ENCODE data around the gene KRT74.

The KRT74 gene

DNA sequence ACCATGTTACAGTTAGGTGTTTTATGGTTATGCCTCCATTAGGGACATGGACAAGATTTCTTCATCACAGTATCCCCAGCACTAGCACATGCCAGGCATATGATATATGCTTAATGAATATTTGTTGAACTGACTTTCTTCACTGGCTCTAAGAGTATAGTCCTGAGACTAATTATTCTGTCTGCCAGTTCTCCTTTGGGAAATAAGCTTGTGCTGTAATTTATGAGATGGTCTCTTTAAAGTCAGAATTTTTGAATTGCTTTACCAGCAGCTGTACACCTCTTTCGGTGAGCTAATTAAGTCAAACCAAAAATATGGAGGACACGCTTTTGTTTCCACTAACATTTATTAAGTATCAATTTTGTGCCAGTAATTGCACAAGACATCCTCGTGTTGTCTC, 32.5 kb upstream of the KRT74 start:
- H2AFZ ChIP-seq (ENCODE audit: low read length) = no peak overlapping the region
- no peaks in the 10 kb centered on the region for H3K9me2 ChIP-seq (ENCODE audit: low read depth, low read length)
- no peaks in the 10 kb centered on the region for H3K36me3 ChIP-seq (ENCODE audit: insufficient read depth, low read length)
- no peak overlapping the region for H3K9ac ChIP-seq (ENCODE audit: low read length)
- H3K27me3 ChIP-seq (ENCODE audit: insufficient read depth, low read length) = peaks cover 8% of the 10 kb centered on the region; the same call in 1 of the 2 replicates
- H3K4me3 ChIP-seq (ENCODE audit: low read depth, low read length, poor library complexity, severe bottlenecking) = no peak overlapping the region
- no peaks in the 10 kb centered on the region for H3K4me1 ChIP-seq (ENCODE audit: insufficient read depth, low read length, severe bottlenecking)
- no peak overlapping the region for H3K4me2 ChIP-seq (ENCODE audit: low read length)
- H3F3A ChIP-seq (ENCODE audit: insufficient read depth, low read length) = no peaks in the 10 kb centered on the region
- no peaks in the 10 kb centered on the region for H3K9me3 ChIP-seq (ENCODE audit: low read length)
- H4K20me1 ChIP-seq (ENCODE audit: insufficient read depth, low read length) = no peaks in the 10 kb centered on the region
- H3K27ac ChIP-seq (ENCODE audit: low read depth, low read length, poor library complexity, severe bottlenecking) = no peak overlapping the region
- TF ChIP-seq, protein P1, sequence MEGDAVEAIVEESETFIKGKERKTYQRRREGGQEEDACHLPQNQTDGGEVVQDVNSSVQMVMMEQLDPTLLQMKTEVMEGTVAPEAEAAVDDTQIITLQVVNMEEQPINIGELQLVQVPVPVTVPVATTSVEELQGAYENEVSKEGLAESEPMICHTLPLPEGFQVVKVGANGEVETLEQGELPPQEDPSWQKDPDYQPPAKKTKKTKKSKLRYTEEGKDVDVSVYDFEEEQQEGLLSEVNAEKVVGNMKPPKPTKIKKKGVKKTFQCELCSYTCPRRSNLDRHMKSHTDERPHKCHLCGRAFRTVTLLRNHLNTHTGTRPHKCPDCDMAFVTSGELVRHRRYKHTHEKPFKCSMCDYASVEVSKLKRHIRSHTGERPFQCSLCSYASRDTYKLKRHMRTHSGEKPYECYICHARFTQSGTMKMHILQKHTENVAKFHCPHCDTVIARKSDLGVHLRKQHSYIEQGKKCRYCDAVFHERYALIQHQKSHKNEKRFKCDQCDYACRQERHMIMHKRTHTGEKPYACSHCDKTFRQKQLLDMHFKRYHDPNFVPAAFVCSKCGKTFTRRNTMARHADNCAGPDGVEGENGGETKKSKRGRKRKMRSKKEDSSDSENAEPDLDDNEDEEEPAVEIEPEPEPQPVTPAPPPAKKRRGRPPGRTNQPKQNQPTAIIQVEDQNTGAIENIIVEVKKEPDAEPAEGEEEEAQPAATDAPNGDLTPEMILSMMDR (IDR thresholded peaks at IDR 0.05; ENCODE audit: low read length) = no peak
- no peak for TF ChIP-seq EZH2 (IDR thresholded peaks at IDR 0.05; ENCODE audit: borderline replicate concordance, low read length)
- no peaks in the 10 kb centered on the region for H3K79me2 ChIP-seq (ENCODE audit: insufficient read depth, low read length)

DNA sequence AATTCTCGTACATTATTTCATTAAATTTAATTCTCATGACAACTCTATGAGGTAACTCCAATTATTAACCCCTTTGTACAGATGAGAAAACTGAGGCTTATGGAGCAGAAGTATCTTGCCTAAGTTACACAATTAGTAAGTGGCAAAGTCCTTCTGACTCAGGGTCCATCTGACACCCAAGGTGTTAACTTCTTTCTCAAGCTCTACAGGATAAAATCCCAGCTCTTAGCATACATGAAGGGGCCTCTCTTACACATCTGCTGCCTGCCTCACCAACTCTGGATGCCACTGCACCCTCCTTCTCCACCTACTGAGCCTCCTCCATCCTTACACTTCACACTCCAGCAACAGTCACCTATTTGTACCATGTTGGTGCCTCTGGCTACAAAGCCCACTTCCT, 31.9 kb upstream of the KRT74 start:
- no peaks in the 10 kb centered on the region for H3K36me3 ChIP-seq (ENCODE audit: insufficient read depth, low read length)
- H3K4me2 ChIP-seq (ENCODE audit: low read length) = no peak overlapping the region
- H3K9me2 ChIP-seq (ENCODE audit: low read depth, low read length) = no peaks in the 10 kb centered on the region
- no peak overlapping the region for H3K27ac ChIP-seq (ENCODE audit: low read depth, low read length, poor library complexity, severe bottlenecking)
- H3F3A ChIP-seq (ENCODE audit: insufficient read depth, low read length) = no peaks in the 10 kb centered on the region
- H4K20me1 ChIP-seq (ENCODE audit: insufficient read depth, low read length) = no peaks in the 10 kb centered on the region
- no peaks in the 10 kb centered on the region for H3K4me1 ChIP-seq (ENCODE audit: insufficient read depth, low read length, severe bottlenecking)
- H3K9ac ChIP-seq (ENCODE audit: low read length) = no peak overlapping the region
- no peaks in the 10 kb centered on the region for H3K9me3 ChIP-seq (ENCODE audit: low read length)
- TF ChIP-seq, protein P1 (IDR thresholded peaks at IDR 0.05; ENCODE audit: low read length) = no peak
- TF ChIP-seq EZH2 (IDR thresholded peaks at IDR 0.05; ENCODE audit: borderline replicate concordance, low read length) = no peak
- H3K27me3 ChIP-seq (ENCODE audit: insufficient read depth, low read length) = peaks cover 8% of the 10 kb centered on the region; the same call in 1 of the 2 replicates
- no peak overlapping the region for H3K4me3 ChIP-seq (ENCODE audit: low read depth, low read length, poor library complexity, severe bottlenecking)
- no peak overlapping the region for H2AFZ ChIP-seq (ENCODE audit: low read length)
- H3K79me2 ChIP-seq (ENCODE audit: insufficient read depth, low read length) = no peaks in the 10 kb centered on the region

DNA sequence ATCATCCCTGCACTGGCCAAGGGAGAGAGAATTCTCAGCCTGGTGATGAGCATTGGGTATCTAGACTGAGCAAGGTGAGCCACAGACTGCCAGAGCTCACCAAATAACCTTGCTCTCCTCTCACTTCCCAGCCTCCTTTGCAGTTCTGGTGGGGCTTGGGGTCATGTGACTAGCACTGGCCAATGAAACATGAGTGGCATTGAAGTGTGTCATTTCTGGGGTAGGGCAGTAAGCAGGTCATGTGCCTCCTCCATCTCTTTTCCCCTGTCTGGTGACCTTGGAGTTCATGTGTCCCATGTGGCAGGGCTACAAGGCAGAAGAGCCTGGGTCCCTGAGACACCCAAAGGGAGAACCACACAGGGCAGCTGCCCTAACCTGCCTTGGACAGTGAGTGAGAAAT, 31.2 kb upstream of the KRT74 start:
- TF ChIP-seq, protein P1 (IDR thresholded peaks at IDR 0.05; ENCODE audit: low read length) = no peak
- no peak for TF ChIP-seq EZH2 (IDR thresholded peaks at IDR 0.05; ENCODE audit: borderline replicate concordance, low read length)

More for the DNA sequence above, 31.2 kb upstream of the KRT74 start:
- Histone ChIP-seq H3K36me3 (ENCODE audit: insufficient read depth, low read length) (no peaks in the 10 kb centered on the region), H3K9ac (ENCODE audit: low read length) (no peak overlapping the region), H4K20me1 (ENCODE audit: insufficient read depth, low read length) (no peaks in the 10 kb centered on the region), H3K27ac (ENCODE audit: low read depth, low read length, poor library complexity, severe bottlenecking) (no peak overlapping the region), H3K4me3 (ENCODE audit: low read depth, low read length, poor library complexity, severe bottlenecking) (no peak overlapping the region), H2AFZ (ENCODE audit: low read length) (no peak overlapping the region), H3F3A (ENCODE audit: insufficient read depth, low read length) (no peaks in the 10 kb centered on the region), H3K4me1 (ENCODE audit: insufficient read depth, low read length, severe bottlenecking) (no peaks in the 10 kb centered on the region), H3K79me2 (ENCODE audit: insufficient read depth, low read length) (no peaks in the 10 kb centered on the region), H3K27me3 (ENCODE audit: insufficient read depth, low read length) (peaks cover 8% of the 10 kb centered on the region; the same call in 1 of the 2 replicates), H3K4me2 (ENCODE audit: low read length) (no peak overlapping the region), H3K9me2 (ENCODE audit: low read depth, low read length) (no peaks in the 10 kb centered on the region), H3K9me3 (ENCODE audit: low read length) (no peaks in the 10 kb centered on the region)

Measured in OCI-LY1 (cell line).